ENCODE results near the gene UMAD1. TPM values are rescaled to one million over a fixed set of nuclear protein-coding genes. Genes with fewer than 3 reads are reported as not detected.

Gene UMAD1
- total and polyA plus RNA-seq, 2 of the 4 experiments (the other 2 are of a cell fraction) = 5.2 to 8.4 TPM

DNA sequence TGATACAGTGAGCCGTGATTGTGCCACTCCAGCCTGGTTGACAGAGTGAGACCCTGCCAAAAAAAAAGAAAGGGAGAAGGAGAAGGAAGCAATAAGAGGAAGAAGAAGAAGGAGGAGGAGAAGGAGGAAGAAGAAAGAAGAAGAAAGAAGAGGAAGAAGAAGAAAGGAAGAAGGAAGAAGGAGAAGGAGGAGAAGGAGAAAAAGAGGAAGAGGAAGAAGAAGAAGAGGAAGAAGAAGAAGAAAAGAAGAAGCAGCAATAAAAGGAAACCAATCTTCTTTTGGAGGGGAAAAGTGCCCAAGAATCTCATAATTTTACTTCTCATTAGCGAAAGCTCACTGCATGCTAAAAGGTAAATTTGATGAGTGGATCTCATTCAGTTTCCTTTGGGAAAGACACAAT lies 242.3 kb downstream of the UMAD1 start:
- intact Hi-C loops (cut with micrococcal nuclease) = no loop called here
- Histone ChIP-seq H2AK9ac (replicated peaks; ENCODE audit: low read depth, low read length, poor library complexity) (no peak overlapping the region), H3K4ac (ENCODE audit: low read depth, low read length) (no peak overlapping the region), H3K27ac (ENCODE audit: insufficient read depth, low read length) (no peak overlapping the region), H3K4me2 (ENCODE audit: low read depth, low read length) (no peak overlapping the region), H3K36me3 (ENCODE audit: control insufficient read depth, insufficient read depth, low read length) (no peaks in the 10 kb centered on the region), H2AFZ (replicated peaks; ENCODE audit: low read length, poor library complexity) (no peak overlapping the region), H4K20me1 (ENCODE audit: insufficient read depth, low read length) (no peaks in the 10 kb centered on the region), H4K91ac (ENCODE audit: insufficient read depth, low read depth, low read length) (no peak overlapping the region), H3K27me3 (ENCODE audit: control insufficient read depth, insufficient read depth, low read length) (no peaks in the 10 kb centered on the region), H4K8ac (ENCODE audit: low read depth in 2 of 2, low read length in 2 of 2) (no peak overlapping the region), H2AK5ac (ENCODE audit: low read depth, low read length) (no peak overlapping the region), H3K9me1 (ENCODE audit: insufficient read depth, low read length) (no peaks in the 10 kb centered on the region; the same call in 1 of the 2 replicates), H3K18ac (ENCODE audit: low read depth, low read length) (no peak overlapping the region), H2BK120ac (ENCODE audit: low read depth, low read length) (no peak overlapping the region), H3K9me3 (ENCODE audit: control insufficient read depth, insufficient read depth, low read length) (no peaks in the 10 kb centered on the region), H3K79me1 (ENCODE audit: low read depth in 1 of 2, low read length in 2 of 2) (no peaks in the 10 kb centered on the region), H3K56ac (ENCODE audit: extremely low read depth, insufficient read depth, low read length) (no peak overlapping the region), H3K9ac (ENCODE audit: low read depth, low read length) (no peak overlapping the region), H4K5ac (ENCODE audit: low read depth, low read length) (no peak overlapping the region), H3K23ac (ENCODE audit: low read depth, low read length) (no peak overlapping the region), H3K14ac (replicated peaks; ENCODE audit: low read depth, low read length) (no peak overlapping the region), H2BK15ac (ENCODE audit: low read depth, low read length) (no peak overlapping the region), H3K4me1 (ENCODE audit: control insufficient read depth, insufficient read depth, low read length) (no peaks in the 10 kb centered on the region), H3K4me3 (ENCODE audit: insufficient read depth, low read depth, low read length) (no peak overlapping the region), H2BK5ac (ENCODE audit: low read depth, low read length, poor library complexity, severe bottlenecking) (no peak overlapping the region), H2BK20ac (ENCODE audit: low read depth, low read length) (no peak overlapping the region)
- no TSS peak for BruUV-seq (replicated peaks)
- in situ Hi-C loops (cut with MboI; ENCODE audit: low sequenced_read_pairs) = no loop called here
- TF ChIP-seq RAD21 (IDR thresholded peaks at IDR 0.05; ENCODE audit: low read length) (no peak), MXI1 (IDR thresholded peaks at IDR 0.05; ENCODE audit: borderline replicate concordance, low read depth, low read length) (no peak), NFE2L2 (IDR thresholded peaks at IDR 0.05; ENCODE audit: low read depth, low read length) (no peak), RFX5 (IDR thresholded peaks at IDR 0.05; ENCODE audit: low read depth, low read length) (no peak), MAZ (IDR thresholded peaks at IDR 0.05; ENCODE audit: borderline replicate concordance, low read depth, low read length) (no peak), MAFK (IDR thresholded peaks at IDR 0.05; ENCODE audit: low read depth, low read length) (no peak), BHLHE40 (IDR thresholded peaks at IDR 0.05; ENCODE audit: low read depth, low read length) (no peak), SMC3 (IDR thresholded peaks at IDR 0.05; ENCODE audit: low read depth, low read length) (no peak)
- TF ChIP-seq, protein P1, sequence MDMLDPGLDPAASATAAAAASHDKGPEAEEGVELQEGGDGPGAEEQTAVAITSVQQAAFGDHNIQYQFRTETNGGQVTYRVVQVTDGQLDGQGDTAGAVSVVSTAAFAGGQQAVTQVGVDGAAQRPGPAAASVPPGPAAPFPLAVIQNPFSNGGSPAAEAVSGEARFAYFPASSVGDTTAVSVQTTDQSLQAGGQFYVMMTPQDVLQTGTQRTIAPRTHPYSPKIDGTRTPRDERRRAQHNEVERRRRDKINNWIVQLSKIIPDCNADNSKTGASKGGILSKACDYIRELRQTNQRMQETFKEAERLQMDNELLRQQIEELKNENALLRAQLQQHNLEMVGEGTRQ (IDR thresholded peaks at IDR 0.05; ENCODE audit: low read depth, low read length) = no peak
- ChIA-PET POLR2A (ENCODE audit: unreplicated experiment) (no interaction called here), CTCF (no interaction called here)
- ATAC-seq (ENCODE audit: low read depth) = no peak
- dilution Hi-C loops (cut with HindIII; ENCODE audit: low sequenced_read_pairs, unreplicated experiment) = no loop called here
- 83% methylated on average over 1 of the region's 2 CpGs; no CpG with 5 or more reads in 1 of the 2 experiments for WGBS, 2 experiments (ENCODE audit: extremely low coverage in 2 of 2, insufficient read length in 1 of 2)
- DNase-seq = no peak
